Stimulated activated CD8-positive, alpha-beta memory T cell treated with anti-CD3 and anti-CD28 coated beads, Interleukin-12 subunit alpha, Interleukin-12 subunit beta, amount 100 ng/mL, for 4 hours (primary cell): ENCODE data around the gene GPRC6A.
"Not testable (repeated sequence)": the region's sequence is repeated elsewhere in the genome, so short reads cannot be mapped to it uniquely, and the experiment has no call there.

Experiments used
- DNase-seq: peaks from one replicate; pipeline ENCODE4 v3.0.0-alpha.2; 2020; ENCODE audit warnings: low read depth

Gene GPRC6A, protein sequence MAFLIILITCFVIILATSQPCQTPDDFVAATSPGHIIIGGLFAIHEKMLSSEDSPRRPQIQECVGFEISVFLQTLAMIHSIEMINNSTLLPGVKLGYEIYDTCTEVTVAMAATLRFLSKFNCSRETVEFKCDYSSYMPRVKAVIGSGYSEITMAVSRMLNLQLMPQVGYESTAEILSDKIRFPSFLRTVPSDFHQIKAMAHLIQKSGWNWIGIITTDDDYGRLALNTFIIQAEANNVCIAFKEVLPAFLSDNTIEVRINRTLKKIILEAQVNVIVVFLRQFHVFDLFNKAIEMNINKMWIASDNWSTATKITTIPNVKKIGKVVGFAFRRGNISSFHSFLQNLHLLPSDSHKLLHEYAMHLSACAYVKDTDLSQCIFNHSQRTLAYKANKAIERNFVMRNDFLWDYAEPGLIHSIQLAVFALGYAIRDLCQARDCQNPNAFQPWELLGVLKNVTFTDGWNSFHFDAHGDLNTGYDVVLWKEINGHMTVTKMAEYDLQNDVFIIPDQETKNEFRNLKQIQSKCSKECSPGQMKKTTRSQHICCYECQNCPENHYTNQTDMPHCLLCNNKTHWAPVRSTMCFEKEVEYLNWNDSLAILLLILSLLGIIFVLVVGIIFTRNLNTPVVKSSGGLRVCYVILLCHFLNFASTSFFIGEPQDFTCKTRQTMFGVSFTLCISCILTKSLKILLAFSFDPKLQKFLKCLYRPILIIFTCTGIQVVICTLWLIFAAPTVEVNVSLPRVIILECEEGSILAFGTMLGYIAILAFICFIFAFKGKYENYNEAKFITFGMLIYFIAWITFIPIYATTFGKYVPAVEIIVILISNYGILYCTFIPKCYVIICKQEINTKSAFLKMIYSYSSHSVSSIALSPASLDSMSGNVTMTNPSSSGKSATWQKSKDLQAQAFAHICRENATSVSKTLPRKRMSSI

DNA sequence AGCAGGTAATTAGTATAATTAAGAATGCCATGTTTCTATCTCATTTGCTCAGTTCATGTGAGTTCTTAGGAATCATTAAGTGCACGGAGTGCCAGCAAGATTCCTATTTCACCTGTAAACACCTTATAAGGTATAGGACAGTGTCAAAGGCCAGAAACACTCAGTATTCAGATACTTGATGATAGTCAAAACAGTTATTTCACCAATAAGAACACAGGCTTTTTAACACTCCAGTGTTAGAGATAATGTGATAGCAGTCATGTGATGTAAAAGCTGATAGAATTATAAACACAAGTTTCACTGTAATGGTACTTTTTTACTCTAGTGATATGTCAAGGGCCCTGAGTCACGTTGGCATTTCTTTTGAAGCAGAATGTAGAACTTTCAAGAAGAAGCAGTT lies at the start of gene GPRC6A:
TSS of gene GPRC6A (minus strand) at position 101 of the 400 bp plus-strand sequence. CDS start at position 31, 70 bp downstream.
- DNase-seq, result no peak

GRCh38 chr6:116877743-116878142 lies 48.9 kb upstream of the GPRC6A start:
- DNase-seq, result no peak

DNA sequence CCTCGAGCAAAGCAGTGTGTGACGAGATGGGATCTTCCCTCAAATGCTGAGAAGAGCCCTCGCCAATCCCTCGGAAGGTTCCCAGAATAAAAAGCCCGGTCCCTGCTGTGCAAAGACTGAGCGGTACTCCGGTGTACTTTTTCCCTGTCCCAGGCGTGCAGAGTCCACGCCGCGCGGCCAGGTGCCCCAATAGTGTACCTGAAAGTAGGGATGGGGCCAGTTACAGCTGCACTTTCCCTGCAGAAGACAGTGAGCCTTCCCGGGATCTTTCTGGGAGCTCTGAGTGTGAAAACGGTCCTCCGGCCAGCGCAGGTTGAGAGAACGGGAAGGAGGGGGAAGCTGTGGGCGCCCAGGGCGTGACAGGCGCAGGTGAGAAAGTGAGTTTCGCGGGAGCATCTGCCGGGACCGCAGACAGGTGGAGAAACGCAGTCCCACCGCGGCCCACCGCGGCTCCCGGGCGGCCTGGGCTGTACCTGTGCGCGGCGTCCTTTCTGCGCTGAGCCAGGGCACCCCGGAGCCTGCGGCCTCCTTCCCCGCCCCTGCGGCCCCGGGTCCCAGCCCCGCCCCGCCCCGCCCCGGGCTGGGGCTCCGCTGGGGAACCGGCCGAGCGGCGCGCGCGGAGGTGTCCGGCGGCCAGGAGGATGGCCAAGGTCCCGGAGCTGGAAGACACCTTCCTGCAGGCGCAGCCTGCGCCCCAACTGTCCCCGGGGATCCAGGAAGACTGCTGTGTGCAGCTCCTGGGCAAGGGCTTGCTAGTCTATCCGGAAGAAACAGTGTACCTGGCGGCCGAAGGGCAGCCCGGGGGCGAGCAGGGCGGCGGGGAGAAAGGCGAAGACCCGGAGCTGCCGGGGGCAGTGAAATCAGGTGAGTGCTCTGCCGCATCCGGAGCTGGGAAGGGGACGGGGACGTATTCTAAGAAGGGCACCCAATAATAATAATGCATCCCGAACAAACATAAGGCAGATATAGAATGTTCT lies 48.0 kb upstream of the GPRC6A start, which contains the start of gene RFX6:
TSS of gene RFX6 (plus strand) at position 608 of the 977 bp plus-strand sequence. CDS start at position 642, 34 bp downstream.
- DNase-seq, result no peak

DNA sequence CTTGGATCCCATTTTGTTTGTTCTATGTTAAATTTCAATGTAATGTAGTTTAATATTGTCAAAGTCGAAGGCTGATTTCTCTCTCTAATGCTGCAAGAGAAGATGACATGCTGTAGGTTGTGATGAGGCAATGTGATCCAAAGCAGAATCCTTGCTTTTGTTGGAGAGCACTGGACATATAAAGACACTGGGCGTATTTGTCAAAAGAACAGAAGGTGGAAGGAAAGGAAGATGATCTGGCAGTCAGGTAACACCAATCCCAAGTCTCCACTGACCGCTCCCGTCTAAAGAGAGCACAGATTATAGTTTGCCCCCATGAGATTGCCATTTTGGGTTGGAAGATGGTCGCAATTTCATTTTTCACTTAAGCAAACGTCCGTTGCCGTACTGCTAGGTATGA lies 47.2 kb upstream of the GPRC6A start:
- no peak for DNase-seq

GRCh38 chr6:116872771-116873170 lies 43.9 kb upstream of the GPRC6A start:
- no peak for DNase-seq

DNA sequence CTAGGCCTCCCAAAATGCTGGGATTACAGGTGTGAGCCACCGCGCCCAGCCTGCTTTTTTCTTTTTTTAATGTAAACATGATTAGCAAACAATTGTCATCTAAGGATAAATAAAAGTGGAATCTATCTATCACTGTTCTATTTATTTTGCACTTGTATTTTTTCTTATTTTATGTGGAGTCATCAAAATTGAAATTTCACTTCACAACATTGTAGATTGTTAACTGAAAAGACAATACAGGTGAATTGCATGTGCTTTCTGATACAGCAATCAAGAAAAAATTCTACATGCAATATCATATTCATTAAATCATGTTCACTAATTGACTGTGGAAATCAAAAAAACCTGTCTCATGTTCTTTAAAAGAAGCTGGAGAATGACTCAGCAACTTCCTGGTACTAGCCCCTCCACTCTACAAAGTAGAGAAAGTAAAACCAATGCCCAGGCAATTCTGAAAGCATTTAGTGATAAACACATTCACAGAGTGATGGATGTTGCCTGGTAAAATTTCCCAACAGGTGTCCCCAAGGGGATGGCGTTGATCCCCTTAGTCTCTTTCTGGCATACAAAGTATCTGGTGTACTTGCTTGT lies 37.5 kb upstream of the GPRC6A start:
- DNase-seq, result no peak

DNA sequence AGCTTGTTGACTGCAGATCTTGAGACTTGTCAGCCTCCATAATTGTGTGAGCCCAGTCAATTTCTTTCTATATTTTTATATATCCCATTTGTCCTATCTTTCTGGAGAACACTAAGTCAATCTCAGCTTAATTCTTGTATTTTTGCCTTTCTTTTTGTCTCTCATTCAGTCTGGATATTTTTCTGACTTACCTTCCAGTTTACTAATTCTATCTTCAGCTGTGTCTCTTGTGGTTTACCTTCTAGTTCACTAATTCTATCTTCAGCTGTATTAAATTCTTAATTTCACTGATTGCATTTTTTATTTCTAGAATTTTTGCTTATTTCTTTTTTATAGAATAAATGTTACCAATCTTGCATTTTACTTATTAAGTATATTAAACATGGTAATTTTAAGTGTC lies 30.4 kb upstream of the GPRC6A start:
- no peak for DNase-seq

DNA sequence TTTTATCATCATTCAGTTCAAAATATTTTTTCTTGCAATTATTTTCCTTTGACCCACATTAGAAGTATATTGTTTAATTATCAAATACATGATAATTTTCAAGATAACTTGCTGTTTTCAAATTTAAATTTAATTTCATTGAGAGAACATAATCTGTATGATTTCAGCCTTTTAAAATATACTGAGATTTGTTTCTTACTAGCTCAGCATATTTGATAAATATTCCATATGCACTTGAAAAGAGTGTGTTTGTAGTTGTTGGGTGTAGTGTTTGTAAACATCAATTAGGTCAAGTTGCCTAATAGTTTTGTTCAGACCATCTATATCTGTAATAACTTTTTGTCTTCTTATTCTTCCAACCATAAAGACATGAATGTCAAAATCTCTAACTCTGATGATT lies 29.2 kb upstream of the GPRC6A start:
- DNase-seq, result no peak

DNA sequence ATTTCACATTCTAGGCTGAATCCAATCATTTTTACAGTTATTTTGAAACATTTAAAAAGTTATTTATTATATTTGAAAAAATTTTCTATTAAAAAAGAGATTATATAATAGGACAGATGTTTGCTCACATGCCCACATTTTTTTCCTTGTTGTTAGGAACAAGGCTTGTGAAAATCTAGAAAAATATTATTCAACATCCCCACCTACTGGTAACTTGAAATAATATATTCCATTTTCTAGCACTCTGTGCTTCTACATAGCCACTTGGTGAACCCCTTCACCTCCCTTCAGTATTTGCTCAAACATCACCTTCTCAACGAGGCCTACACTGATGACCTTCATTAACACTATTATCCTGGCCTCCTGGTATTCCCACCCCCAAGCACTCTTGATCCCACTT lies 18.3 kb upstream of the GPRC6A start:
- DNase-seq, result no peak

DNA sequence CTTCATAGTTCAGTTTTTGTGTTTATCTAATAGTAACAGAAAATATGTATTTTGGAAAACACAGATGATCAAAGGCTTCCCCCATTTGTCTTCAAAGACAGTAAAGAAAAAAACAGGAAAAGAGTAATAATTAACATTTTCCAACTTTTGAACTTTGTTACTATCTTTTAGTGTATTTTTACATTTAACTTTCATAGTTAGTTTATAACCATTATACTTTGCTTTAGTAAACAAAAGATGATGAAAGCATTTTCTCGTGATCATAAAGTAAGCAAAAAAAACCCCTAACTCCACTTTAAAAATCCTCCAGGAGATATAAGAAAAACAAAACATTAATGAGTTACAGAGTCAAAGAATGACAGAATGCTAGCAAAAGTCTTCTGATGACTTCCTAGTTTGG lies 13.6 kb upstream of the GPRC6A start:
- DNase-seq, result no peak

DNA sequence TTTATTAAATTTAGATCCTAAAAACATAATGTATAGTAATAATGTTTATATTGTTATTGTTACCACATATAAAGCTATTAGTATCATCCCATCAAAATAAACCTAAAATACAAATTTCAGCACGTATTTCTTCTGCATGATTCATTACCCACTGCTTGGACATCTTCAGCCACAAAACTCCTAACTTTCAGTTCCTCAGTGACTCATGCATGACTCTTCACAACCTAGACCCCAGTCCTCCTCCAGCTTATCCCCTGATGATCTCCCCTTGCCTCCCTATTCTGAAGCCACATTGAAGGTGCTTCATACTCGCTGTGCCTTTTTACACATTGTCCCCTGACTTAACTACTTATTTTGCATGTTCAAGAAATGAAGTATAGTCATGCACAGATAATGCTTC lies 11.2 kb upstream of the GPRC6A start:
- no peak for DNase-seq

- DNase-seq, result no peak
These were observed 7.9 kb upstream of the GPRC6A start for GRCh38 chr6:116836606-116837342.

GRCh38 chr6:116834526-116834925 lies 5.6 kb upstream of the GPRC6A start:
- not testable (repeated sequence) for DNase-seq

- no peak for DNase-seq
These were observed 1.2 kb downstream of the GPRC6A start for GRCh38 chr6:116827561-116828240.

- not testable (repeated sequence) for DNase-seq
These were observed 12.5 kb downstream of the GPRC6A start for GRCh38 chr6:116816336-116816735.

DNA sequence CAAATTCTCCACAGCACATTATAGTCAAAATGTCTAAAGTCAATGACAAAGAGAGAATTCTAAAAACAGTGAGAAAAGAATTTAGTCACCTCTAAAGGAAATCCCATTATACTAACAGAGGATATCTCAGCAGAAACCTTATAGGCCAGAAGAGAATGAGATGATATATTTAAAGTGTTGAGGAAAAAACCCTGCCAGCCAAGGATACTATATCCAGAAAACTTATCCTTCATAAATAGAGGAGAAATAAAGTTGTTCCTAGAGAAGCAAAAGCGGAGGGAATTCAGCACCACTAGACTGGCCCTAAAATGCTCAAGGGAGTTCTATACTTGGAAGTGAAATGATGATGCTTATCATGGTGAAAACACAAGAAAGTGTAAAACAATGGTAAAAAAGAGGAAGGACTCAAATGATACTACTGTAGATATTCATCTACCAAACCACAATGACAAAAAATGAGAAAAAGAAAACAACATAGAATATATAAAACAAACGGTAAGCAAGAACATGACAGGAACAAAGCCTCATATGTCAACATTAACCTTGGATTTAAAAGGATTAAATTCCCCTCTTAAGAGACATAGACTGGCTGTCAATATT lies 16.7 kb downstream of the GPRC6A start:
- DNase-seq, result no peak

DNA sequence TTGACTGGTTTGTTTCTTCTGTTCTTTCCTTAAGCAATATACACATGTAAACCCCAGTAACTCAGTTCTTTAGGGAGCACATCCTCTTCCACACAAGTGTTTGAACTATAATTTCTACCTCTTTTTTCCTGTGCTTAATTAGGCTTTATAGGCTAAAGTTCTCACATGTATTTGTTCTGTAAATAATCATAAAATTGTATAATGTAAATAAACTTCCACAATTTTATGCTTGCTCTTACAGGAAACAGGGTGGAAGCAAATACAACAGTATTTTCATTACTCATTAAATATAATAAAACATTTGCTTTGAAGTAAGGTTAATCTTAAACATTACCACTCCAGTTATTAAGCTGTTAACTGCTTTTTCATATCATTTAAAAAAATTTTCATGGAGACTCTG lies 26.9 kb downstream of the GPRC6A start:
- no peak for DNase-seq

DNA sequence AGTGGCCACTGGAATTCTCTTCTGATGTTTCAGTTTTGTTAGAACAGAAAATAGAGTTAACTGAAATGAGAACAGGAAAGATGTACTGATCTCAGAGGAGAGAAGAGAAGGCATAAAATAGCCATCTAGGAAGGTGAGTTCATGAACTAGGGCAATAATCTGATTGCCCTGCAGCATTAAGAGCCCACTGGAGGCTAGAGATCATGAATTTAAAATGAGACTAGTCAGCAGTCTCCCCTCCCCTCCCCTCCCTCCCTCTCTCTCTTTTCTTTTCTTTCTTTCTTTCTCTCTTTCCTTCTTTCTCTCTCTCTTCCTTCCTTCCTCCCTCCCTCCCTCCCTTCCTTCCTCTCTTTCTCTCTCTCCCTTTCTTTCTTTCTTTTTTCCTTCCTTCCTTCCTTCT lies 28.9 kb downstream of the GPRC6A start:
- no peak for DNase-seq

DNA sequence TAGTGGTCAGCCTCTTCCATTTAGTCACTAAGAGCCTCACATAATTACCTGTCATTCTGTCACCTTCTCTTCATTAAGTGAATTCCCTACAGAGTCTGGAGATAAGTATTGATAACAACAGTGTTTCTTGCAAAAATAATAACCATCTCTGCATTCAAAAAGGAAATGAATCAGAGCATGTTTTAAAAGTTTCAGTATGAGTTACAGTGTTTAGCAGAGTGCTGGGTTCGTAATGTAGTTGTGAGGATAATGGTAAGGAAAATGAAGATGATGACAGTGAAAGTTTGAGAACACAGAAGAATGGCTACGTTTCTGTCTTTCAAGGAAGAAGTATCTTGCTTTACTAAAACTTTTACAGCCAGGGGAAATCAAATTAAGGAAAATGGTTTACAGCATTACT lies 31.3 kb downstream of the GPRC6A start:
- DNase-seq, result no peak

DNA sequence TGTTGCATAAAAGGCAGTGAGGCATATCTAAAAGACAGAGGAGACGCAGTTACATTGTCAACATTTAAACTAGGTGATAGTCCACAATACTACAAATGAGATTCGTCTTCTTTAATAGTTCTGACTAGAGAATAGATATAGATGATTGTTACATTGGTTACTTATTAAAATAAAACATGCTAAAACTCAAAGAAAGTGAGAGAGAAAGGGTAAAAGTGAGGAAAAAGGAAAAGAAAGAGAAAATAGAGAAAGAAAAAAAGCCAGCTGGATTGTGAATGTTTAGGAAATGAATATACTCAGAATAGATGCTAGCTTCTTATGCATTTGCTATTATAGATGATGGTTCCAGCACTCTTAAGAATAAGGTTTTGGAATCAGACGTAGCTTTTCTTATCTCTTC lies 35.7 kb downstream of the GPRC6A start:
- no peak for DNase-seq
